B cell (primary cell): ENCODE data around the gene NCAPH2. TPM values are rescaled to one million over a fixed set of nuclear protein-coding genes. Genes with fewer than 3 reads are reported as not detected.

ENCODE experiments used
- ATAC-seq: fragments of 200-7000 bp; cut with Tn5 transposase; one replicate; pipeline ENCODE4 v1.10.0; 2021; ENCODE audit warnings: low read depth, mild to moderate bottlenecking, moderate number of reproducible peaks, moderate library complexity
- CTCF ChIA-PET: fragments of 350-600 bp; sonication (Branson Sonifier 250); formaldehyde crosslinking; loops from one replicate; lab custom pipeline; 2021; ENCODE audit warnings: antibody characterized with exemption, inconsistent platforms; lab: Charles Lee
- POLR2A ChIA-PET: fragments of 350-600 bp; sonication (Branson Sonifier 250); formaldehyde crosslinking; loops from one replicate; lab custom pipeline; 2021; ENCODE audit warnings: antibody characterized with exemption; lab: Charles Lee
- DNase-seq: peaks from one replicate; pipeline ENCODE4 v3.0.0; 2013
- H2AFZ ChIP-seq: 2 replicates; pipeline ENCODE4 v1.6.1; 2012; ENCODE audit warnings: mild to moderate bottlenecking, low read depth, low read length; ENCODE audit not compliant: insufficient read depth, poor library complexity, severe bottlenecking
- H3K27ac ChIP-seq, 2 donors: 1 replicate in 1 of 2; 2 replicates in 1 of 2; pipeline ENCODE4 v1.5.1; 2012 to 2013; ENCODE audit warnings: low read length in 2 of 2, mild to moderate bottlenecking in 2 of 2, moderate library complexity in 1 of 2
- H3K27me3 ChIP-seq, 4 experiments: fragments of 200-600 bp in 1 of 4; sonication (generic) in 1 of 4; replicated peaks in 1 of 4; 1 replicate in 2 of 4; 2 replicates in 2 of 4; pipeline versions ENCODE4 v1.6.1 to v1.7.0; 2013 to 2016; ENCODE audit warnings: low read length in 3 of 4, mild to moderate bottlenecking in 2 of 4, mixed read lengths in 1 of 4, moderate library complexity in 1 of 4; ENCODE audit not compliant: insufficient read depth in 4 of 4, control insufficient read depth in 3 of 4; ENCODE audit errors: control extremely low read depth in 1 of 4
- H3K36me3 ChIP-seq, 2 experiments: replicated peaks in 1 of 2; 1 replicate in 1 of 2; 2 replicates in 1 of 2; pipeline versions ENCODE4 v1.6.1 to v1.7.1; 2013; ENCODE audit warnings: low read length in 1 of 2; ENCODE audit not compliant: insufficient read depth in 2 of 2, control insufficient read depth in 1 of 2; ENCODE audit errors: control extremely low read depth in 1 of 2, extremely low read depth in 1 of 2
- H3K4me1 ChIP-seq, 2 donors: fragments of 200-600 bp in 1 of 2; sonication (generic) in 1 of 2; 1 replicate in 1 of 2; 2 replicates in 1 of 2; pipeline versions ENCODE4 v1.5.1 to v1.6.1; 2013 to 2017; ENCODE audit warnings: low read length in 2 of 2; ENCODE audit not compliant: control insufficient read depth in 2 of 2, insufficient read depth in 2 of 2
- H3K4me2 ChIP-seq: replicated peaks from 2 replicates; pipeline ENCODE3; 2012; ENCODE audit warnings: mild to moderate bottlenecking, low read depth, low read length; ENCODE audit not compliant: poor library complexity, severe bottlenecking
- H3K4me3 ChIP-seq, 5 experiments: fragments of 200-600 bp in 1 of 5; sonication (generic) in 1 of 5; 1 replicate in 3 of 5; 2 replicates in 2 of 5; pipeline versions ENCODE4 v1.5.1 to v1.7.0; 2011 to 2016; ENCODE audit warnings: low read length in 4 of 5, mild to moderate bottlenecking in 4 of 5, low read depth in 2 of 5, control low read depth in 1 of 5, moderate library complexity in 1 of 5; ENCODE audit not compliant: insufficient read depth in 1 of 5; ENCODE audit errors: control extremely low read depth in 1 of 5, extremely low read depth in 1 of 5
- H3K79me2 ChIP-seq: fragments of 200-600 bp; sonication (generic); one replicate; pipeline ENCODE4 v1.6.0; 2016; ENCODE audit warnings: low read length; ENCODE audit not compliant: control insufficient read depth, insufficient read depth
- H3K9ac ChIP-seq: fragments of 200-600 bp; sonication (generic); 2 replicates; pipeline ENCODE4 v1.6.1; 2017; ENCODE audit warnings: mild to moderate bottlenecking, low read length, moderate library complexity
- H3K9me3 ChIP-seq, 3 donors: one replicate each; pipeline versions ENCODE4 v1.6.1 to v1.7.1; 2013; ENCODE audit warnings: low read length in 2 of 3; ENCODE audit not compliant: control insufficient read depth in 2 of 3, insufficient read depth in 1 of 3; ENCODE audit errors: control extremely low read depth in 1 of 3
- H4K20me1 ChIP-seq: 2 replicates; pipeline ENCODE4 v1.6.0; 2012; ENCODE audit warnings: mild to moderate bottlenecking, low read length; ENCODE audit not compliant: insufficient read depth, control insufficient read depth, poor library complexity, severe bottlenecking
- H3K27ac Mint-ChIP-seq: one replicate; pipeline ENCODE4 v1.8.0; 2021; ENCODE audit warnings: mixed read lengths
- H3K27me3 Mint-ChIP-seq: one replicate; pipeline ENCODE4 v1.8.0; 2021; ENCODE audit warnings: mixed read lengths
- H3K4me1 Mint-ChIP-seq: one replicate; pipeline ENCODE4 v1.8.0; 2021; ENCODE audit warnings: mixed read lengths
- H3K4me3 Mint-ChIP-seq: one replicate; pipeline ENCODE4 v1.8.0; 2021; ENCODE audit warnings: mixed read lengths
- H3K9me3 Mint-ChIP-seq: one replicate; pipeline ENCODE4 v1.8.0; 2022; ENCODE audit warnings: mixed read lengths; ENCODE audit not compliant: insufficient read depth
- CTCF ChIP-seq: fragments of 200-600 bp; IDR thresholded peaks from one replicate; pipeline ENCODE4 v1.8.0; 2022; ENCODE audit warnings: antibody characterized with exemption, mild to moderate bottlenecking
- EZH2 ChIP-seq: IDR thresholded peaks from 2 replicates; pipeline ENCODE4 v1.6.1; 2012; ENCODE audit warnings: borderline replicate concordance, low read depth, mild to moderate bottlenecking, moderate library complexity, low read length; ENCODE audit not compliant: insufficient read depth, poor library complexity, severe bottlenecking
- WGBS: methylation state at CpG from one replicate; pipeline ENCODE4 v1.1.5; 2013; ENCODE audit warnings: missing lambda C conversion rate; ENCODE audit not compliant: insufficient coverage; 5-methylcytosine and 5-hydroxymethylcytosine counted together
- intact Hi-C: fragments of 100-400 bp; cut with micrococcal nuclease; formaldehyde crosslinking; loops from one replicate; pipeline ENCODE4 v1.10.0; 2022
- polyA plus RNA-seq: library from polyadenylated mRNA; depleted of rRNA; stranded (reverse); fragments of >200 nt; gene quantifications from 2 replicates; pipeline ENCODE4 v1.2.3, GENCODE V29; 2012
- total RNA-seq, 2 donors: library from RNA; stranded (reverse); fragments of 120-200 nt in 1 of 2; gene quantifications; 1 replicate in 1 of 2; 2 replicates in 1 of 2; pipeline versions ENCODE4 v1.2.3 to v1.2.4, GENCODE V29; 2013 to 2022

Gene NCAPH2
- total and polyA plus RNA-seq, 2 donors (not counting 1 experiment from before 2014, with no cell fraction given), result 47.1 to 76.9 TPM

- Mint-ChIP-seq H3K4me3 (peak overlapping the region; percentile 49), H3K27ac (no peak overlapping the region), H3K27me3 (no peaks in the 10 kb centered on the region), H3K4me1 (peaks cover 18% of the 10 kb centered on the region), H3K9me3 (no peaks in the 10 kb centered on the region)
- Histone ChIP-seq H3K27ac (no peak overlapping the region), H4K20me1 (no peaks in the 10 kb centered on the region), H3K36me3 (no peaks in the 10 kb centered on the region), H3K9ac (no peak overlapping the region), H3K9me3 (no peaks in the 10 kb centered on the region), H3K27me3 (no peaks in the 10 kb centered on the region), H2AFZ (no peak overlapping the region), H3K4me3 (no peak overlapping the region), H3K4me2 (no peak overlapping the region), H3K79me2 (peaks cover 23% of the 10 kb centered on the region), H3K4me1 (peaks cover 18 to 23% of the 10 kb centered on the region in 2 donors)
- TF ChIP-seq EZH2, result no peak
- no peak for TF ChIP-seq CTCF
- intact Hi-C loops, result no loop called here
- ChIA-PET CTCF (interaction anchor here (1.0 to 3.9 kb wide), 4 partner anchors 11 to 26 kb away, joined by 3 to 17 read pairs (median 4); partner anchors contain the start of genes SCO2 and SYCE3), POLR2A (interaction anchor here (0.6 to 0.8 kb wide), 3 partner anchors 10 to 16 kb away, joined by 3 read pairs; no protein-coding TSS in a partner anchor)
- WGBS, result 99% methylated on average over 8 of the region's 11 CpGs
- DNase-seq, result no peak
- ATAC-seq, result no peak
These were observed 43.2 kb downstream of the NCAPH2 start for GRCh38 chr22:50551160-50551752.

GRCh38 chr22:50553310-50553709 is 45.3 kb downstream of the NCAPH2 start:
- Histone ChIP-seq H3K4me3 (no peak overlapping the region), H3K79me2 (peaks cover 23% of the 10 kb centered on the region), H3K9me3 (no peaks in the 10 kb centered on the region), H3K27me3 (no peaks in the 10 kb centered on the region), H3K36me3 (no peaks in the 10 kb centered on the region), H3K27ac (no peak overlapping the region), H4K20me1 (no peaks in the 10 kb centered on the region), H3K4me2 (no peak overlapping the region), H3K4me1 (peaks cover 14 to 19% of the 10 kb centered on the region in 2 donors), H2AFZ (no peak overlapping the region), H3K9ac (no peak overlapping the region)
- Mint-ChIP-seq H3K9me3 (no peaks in the 10 kb centered on the region), H3K27ac (no peak overlapping the region), H3K4me1 (peaks cover 15% of the 10 kb centered on the region), H3K4me3 (no peak overlapping the region), H3K27me3 (no peaks in the 10 kb centered on the region)
- intact Hi-C loops, result no loop called here
- TF ChIP-seq CTCF (no peak), EZH2 (no peak)
- POLR2A ChIA-PET, result no interaction called here
- ATAC-seq, result no peak
- DNase-seq, result no peak
- CTCF ChIA-PET, result no interaction called here
- 97% methylated on average over 6 of the region's 8 CpGs for WGBS
